NCI-H524 treated with DMSO at 0.1 percent for 48 hours (cell line): Measurements from ENCODE around the gene AKR1A1.
"Not testable (repeated sequence)": the region's sequence is repeated elsewhere in the genome, so short reads cannot be mapped to it uniquely, and the experiment has no call there.

Experiments
- DNase-seq: peaks from one replicate; lab custom pipeline; 2025; lab: John Stamatoyannopoulos, UW

The AKR1A1 gene

GRCh38 chr1:45523975-45524374 lies 26.7 kb upstream of the AKR1A1 start:
- not testable (repeated sequence) for DNase-seq

- no peak for DNase-seq
These were observed 24.4 kb upstream of the AKR1A1 start for GRCh38 chr1:45526135-45526644.

GRCh38 chr1:45530632-45531135 lies 19.9 kb upstream of the AKR1A1 start:
- DNase-seq, result no peak

DNA sequence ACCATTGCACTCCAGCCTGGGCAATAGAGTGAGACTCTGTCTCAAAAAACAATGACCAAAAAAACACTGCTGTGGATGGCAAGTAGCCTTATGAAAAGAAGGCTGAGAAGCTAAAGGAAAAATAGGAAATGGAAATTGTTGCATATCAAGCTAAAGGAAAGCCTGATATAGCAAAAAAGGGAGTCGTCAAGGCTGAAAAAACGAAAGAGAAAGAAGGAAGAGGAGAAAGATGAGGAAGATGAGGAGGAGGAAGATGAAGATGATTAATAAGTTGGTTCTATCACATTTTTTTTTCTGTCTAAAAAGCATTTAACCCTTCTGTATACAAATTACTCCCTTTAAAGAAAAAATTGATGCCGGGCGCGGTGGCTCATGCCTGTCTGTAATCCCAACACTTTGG lies 18.8 kb upstream of the AKR1A1 start:
- no peak for DNase-seq

- DNase-seq, result no peak
These were observed 14.4 kb upstream of the AKR1A1 start for GRCh38 chr1:45535988-45536766.

GRCh38 chr1:45536886-45537285 lies 13.7 kb upstream of the AKR1A1 start:
- no peak for DNase-seq

DNA sequence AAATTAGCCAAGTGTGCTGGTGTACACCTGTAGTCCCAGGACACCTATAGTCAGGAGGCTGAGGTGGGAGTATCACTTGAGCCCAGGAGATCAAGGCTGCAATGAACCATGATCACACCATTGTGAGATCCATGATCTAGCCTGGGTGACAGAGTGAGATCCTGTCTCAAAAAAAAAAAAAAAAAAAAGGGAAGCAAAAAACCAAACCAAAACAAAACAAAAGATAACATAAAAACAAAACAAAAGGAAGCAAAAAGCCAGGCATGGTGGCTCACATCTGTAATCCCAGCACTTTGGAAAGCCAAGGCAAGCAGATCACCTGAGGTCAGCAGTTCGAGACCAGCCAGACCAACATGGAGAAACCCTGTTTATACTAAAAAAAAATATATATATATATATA lies 9.4 kb upstream of the AKR1A1 start:
- DNase-seq, result no peak

DNA sequence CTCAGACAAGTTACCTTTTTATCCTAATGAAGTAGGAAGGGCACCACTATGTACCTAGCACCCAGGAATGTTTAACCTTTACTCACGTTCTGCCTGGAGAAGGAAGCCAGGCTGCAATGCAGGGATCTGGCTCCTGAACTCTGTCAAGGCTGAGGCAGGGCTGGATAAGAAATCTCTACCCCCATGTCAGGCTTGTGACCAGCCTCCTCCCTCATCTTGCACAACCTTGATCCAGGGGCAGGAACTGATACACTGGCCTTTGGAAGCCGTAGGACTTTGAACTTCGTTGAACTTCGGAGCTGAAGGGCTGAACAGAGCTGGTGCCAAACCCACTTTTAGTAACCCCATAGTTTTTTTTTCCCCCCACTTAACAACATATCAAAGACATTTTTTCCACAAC lies 8.0 kb upstream of the AKR1A1 start:
- no peak for DNase-seq

DNA sequence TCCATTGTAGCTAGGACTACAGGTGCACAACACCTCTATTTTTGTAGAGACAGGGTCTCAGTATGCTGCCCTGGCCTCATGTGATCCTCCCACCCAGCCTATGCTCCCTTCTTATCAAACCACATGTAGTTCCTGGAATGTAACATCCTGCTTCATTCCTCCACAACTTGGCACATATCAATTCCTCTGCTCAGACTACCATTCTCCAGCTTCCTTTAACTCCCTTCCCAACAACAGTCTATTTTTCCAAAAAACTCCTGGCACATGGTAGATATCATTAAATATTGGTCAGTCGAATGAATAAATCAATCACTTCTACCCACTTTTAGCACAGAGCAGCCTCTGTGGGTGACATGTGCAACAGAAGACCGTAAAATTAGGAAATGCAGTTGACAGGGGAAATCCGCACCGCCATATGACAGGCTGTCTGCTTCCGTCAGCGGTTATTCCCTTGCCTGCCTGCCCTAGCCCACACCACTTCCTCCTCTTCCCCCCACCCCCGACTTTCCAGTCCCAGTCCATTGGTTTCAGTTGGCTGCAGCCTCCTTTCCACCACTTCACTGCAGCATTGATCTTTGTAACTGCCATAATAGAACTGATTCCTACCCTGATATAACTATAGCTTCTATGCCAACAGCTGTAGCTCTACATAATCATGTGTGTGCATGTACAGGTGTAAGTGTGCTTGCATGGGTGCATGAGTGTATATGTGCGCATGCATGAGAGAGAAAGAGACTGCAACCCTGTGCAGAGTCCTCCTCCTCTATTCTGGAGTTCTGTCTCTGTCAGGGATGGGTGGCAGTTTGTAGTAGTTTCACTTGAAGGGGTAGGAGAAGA lies 6.8 kb upstream of the AKR1A1 start:
- no peak for DNase-seq

- no peak for DNase-seq
These were observed 6.1 kb upstream of the AKR1A1 start for GRCh38 chr1:45544530-45544929.

DNA sequence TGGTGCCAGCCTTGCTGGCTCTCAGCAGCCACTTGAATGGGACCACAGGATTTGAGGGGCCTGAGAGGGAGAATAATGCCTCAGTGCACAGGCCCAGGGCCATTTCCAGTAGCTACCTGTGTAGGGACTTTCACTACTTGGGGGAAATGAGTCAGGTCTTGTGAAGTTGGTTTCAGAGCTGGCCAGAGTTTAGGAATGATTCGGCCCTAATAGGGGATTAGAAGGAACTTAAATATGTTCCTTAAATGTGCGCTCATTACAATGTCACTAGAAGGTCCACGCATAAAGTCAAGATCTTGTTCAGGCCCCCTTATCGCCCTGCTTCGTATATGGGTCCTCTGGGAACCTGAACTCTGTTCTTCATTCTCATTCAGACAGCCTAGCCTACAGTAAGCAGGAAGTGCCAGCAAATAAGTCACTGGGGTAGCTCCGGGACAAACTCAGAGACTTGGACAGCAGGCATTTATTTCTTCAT lies 5.6 kb upstream of the AKR1A1 start:
- DNase-seq, result no peak

DNA sequence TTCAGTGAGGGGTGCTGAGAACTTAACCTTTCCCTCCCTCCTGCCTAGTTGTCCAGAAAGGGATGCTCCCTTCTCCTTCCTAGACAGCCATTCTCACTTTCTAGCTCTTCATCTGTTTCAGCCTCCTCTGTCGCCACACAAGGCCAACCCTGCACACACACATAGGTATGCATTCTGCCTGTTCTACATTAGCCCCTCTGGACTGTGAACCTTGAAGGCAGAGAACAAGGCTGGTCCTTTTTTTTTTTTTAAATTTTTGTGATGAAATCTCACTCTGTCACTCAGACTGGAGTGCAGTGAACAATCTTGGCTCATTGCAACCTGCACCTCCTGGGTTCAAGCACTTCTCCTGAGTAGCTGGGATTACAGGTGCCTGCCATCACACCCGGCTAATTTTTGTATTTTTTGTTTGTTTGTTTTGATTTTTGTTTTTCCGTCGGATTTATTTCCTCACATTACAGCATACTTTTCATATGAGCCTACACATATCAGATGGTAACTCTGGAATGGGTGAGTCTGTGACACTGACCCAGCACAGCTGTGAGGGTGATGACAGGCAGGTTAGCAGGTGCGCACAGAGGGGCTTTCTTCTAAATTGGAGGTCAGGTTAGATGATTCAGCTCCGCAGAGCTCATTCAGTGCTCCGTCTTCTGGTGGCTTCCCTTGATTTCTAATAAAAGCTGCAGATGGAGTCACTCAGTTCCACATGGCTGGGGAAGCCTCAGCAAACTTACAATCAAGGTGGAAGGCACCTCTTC lies 4.9 kb upstream of the AKR1A1 start:
- no peak for DNase-seq

- DNase-seq, result no peak
These were observed 1.1 kb downstream of the AKR1A1 start for GRCh38 chr1:45551684-45552083.

- DNase-seq, result no peak
These were observed 1.7 kb downstream of the AKR1A1 start for GRCh38 chr1:45552331-45552730.

GRCh38 chr1:45554198-45554597 lies 3.6 kb downstream of the AKR1A1 start:
- DNase-seq, result no peak

DNA sequence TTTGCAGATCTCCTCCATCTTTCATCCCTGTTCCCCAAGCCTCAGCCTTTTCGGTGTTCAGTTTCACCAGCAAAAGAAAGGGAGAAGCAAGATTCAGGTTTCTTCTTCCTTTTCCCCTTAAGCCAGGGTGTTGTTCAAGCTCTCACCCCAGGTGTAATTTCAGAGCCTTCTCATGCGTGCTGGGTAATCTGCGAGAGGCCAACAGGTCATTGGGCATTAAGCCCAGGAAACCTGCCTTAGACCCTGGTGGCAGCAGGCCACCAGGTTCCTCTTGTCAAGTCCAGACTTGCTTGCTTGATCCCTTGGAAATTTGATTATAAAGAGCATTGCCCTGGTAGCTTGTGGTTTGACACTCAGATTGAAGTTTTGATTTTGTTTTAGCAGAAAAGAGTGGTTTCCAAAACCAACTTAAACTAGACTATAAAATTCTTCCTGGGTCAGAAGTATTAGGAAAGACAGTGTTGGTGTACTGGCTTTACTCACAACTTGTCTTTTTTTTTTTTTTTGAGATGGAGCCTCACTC lies 6.9 kb downstream of the AKR1A1 start:
- no peak for DNase-seq

DNA sequence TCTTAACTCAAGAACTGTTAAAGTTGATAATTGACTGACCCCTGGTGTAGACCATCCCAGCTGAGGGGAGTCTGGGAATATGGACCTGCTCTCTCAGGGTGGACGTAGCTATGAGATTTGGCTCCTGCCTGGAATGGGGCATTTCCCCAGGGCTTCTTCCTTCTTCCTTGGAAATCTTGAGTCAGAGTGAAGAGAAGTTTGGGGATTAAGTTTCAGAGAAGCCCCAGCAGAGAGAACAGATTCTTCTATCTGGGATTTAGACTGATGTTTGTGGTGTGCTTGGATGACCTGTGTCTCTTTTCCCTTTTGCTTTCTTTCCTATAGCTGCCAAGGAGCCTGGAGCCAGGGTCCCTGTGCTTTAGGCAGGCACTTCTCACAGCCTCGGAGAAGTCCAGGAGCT lies 13.2 kb downstream of the AKR1A1 start:
- DNase-seq, result no peak

- DNase-seq, result no peak
These were observed 16.1 kb downstream of the AKR1A1 start for GRCh38 chr1:45566722-45567121.

GRCh38 chr1:45567911-45568310 lies 17.3 kb downstream of the AKR1A1 start:
- no peak for DNase-seq

- DNase-seq, result no peak
These were observed 17.8 kb downstream of the AKR1A1 start for GRCh38 chr1:45568421-45568820.

- no peak for DNase-seq
These were observed 18.9 kb downstream of the AKR1A1 start for GRCh38 chr1:45569571-45569961.
